Measurements from ENCODE around the gene LAMB3.

LAMB3 gene

DNA sequence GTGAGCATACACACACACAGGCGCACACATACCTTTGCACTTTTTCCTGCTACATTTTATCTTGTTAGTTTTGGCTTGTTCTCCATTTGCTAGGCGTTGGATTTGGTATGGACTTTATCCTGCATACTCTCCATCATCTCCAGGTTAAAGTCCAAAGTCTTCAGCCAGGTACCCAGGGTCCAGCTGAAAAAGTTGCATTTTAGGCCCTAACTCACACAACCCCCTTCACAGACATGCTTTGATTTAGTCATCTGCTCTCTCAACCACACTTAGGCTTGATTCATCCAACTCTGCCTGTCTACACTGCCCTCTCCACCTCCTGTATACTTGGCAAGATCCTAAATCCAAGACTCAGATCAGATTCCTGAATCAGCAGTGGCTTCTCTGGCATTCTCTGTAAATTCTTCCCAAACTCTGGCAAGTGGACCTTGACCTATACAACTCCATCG, 10.7 kb upstream of the LAMB3 start:
- DNase-seq (ENCODE audit: low read depth in 2 of 2) = no peak
- TF ChIP-seq, protein P1, sequence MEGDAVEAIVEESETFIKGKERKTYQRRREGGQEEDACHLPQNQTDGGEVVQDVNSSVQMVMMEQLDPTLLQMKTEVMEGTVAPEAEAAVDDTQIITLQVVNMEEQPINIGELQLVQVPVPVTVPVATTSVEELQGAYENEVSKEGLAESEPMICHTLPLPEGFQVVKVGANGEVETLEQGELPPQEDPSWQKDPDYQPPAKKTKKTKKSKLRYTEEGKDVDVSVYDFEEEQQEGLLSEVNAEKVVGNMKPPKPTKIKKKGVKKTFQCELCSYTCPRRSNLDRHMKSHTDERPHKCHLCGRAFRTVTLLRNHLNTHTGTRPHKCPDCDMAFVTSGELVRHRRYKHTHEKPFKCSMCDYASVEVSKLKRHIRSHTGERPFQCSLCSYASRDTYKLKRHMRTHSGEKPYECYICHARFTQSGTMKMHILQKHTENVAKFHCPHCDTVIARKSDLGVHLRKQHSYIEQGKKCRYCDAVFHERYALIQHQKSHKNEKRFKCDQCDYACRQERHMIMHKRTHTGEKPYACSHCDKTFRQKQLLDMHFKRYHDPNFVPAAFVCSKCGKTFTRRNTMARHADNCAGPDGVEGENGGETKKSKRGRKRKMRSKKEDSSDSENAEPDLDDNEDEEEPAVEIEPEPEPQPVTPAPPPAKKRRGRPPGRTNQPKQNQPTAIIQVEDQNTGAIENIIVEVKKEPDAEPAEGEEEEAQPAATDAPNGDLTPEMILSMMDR (IDR thresholded peaks at IDR 0.05; ENCODE audit: low read depth, low read length) = no peak
- H3K4me3 ChIP-seq (replicated peaks in 1 of 2; ENCODE audit: low read depth in 2 of 2, low read length in 2 of 2) = no peak overlapping the region

DNA sequence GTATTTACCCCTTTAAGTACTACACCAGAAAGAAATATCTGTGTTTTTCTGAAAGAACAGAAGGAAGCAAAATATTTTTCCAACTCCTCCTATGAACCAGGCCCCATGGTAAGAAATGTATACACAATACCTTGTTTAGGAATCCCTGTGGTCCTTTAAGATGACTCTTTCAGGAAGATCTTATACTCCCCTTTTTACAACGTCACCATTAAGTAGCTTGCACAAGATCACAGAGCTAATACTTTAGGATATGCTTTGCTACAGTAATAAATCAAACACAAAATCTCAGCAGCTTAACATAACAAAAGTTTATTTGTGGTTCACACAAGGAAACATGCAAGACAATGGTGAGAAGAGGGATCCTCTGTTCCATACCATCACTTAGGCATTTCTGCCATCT, 8.8 kb upstream of the LAMB3 start:
- no peak overlapping the region for H3K4me3 ChIP-seq (replicated peaks in 1 of 2; ENCODE audit: low read depth in 2 of 2, low read length in 2 of 2)
- no peak for DNase-seq (ENCODE audit: low read depth in 2 of 2)
- TF ChIP-seq, protein P1 (IDR thresholded peaks at IDR 0.05; ENCODE audit: low read depth, low read length) = no peak

DNA sequence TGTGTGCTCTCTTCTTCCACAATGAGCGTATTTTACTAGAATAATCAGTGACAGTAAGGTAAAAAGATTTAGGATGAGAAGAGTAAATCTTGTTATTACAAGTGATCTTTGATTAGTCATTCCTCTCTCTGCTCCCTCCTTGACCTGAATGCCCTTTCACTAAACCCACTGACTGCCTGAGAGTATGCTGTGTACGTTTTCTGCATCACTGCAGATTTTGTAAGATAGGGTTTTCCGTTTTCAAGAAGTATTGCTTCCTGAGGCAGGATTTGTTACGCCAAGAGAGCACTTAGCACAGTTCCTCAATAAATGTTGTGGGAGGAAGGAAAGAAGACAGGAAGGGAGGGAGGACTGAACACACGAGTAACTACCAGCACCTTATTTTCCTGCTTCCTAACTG, 7.7 kb upstream of the LAMB3 start:
- no peak overlapping the region for H3K4me3 ChIP-seq (replicated peaks in 1 of 2; ENCODE audit: low read depth in 2 of 2, low read length in 2 of 2)
- DNase-seq (ENCODE audit: low read depth in 2 of 2) = peak in 1 of 2 donors; percentile 49
- TF ChIP-seq, protein P1 (IDR thresholded peaks at IDR 0.05; ENCODE audit: low read depth, low read length) = no peak

DNA sequence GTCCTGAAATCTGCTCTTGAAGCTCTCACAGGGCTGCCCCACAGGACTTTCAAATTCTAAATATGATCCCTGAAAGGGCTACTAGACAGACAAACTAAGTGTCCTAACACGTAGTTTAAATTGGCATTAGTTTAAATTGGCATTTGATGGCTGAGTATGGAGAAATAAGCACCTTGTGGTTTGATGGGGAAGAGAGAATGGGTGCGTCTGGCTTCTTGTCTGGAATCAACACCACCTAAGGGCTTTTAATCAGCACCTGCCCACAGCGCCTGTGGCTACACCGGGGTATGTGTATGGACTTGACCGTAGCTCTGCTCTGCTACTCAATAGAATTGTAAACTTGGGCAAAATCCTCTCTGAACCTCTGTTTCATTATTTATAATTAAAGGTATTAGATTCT, 5.7 kb upstream of the LAMB3 start:
- DNase-seq (ENCODE audit: low read depth in 2 of 2) = no peak
- H3K4me3 ChIP-seq (replicated peaks in 1 of 2; ENCODE audit: low read depth in 2 of 2, low read length in 2 of 2) = no peak overlapping the region
- TF ChIP-seq, protein P1 (IDR thresholded peaks at IDR 0.05; ENCODE audit: low read depth, low read length) = no peak

DNA sequence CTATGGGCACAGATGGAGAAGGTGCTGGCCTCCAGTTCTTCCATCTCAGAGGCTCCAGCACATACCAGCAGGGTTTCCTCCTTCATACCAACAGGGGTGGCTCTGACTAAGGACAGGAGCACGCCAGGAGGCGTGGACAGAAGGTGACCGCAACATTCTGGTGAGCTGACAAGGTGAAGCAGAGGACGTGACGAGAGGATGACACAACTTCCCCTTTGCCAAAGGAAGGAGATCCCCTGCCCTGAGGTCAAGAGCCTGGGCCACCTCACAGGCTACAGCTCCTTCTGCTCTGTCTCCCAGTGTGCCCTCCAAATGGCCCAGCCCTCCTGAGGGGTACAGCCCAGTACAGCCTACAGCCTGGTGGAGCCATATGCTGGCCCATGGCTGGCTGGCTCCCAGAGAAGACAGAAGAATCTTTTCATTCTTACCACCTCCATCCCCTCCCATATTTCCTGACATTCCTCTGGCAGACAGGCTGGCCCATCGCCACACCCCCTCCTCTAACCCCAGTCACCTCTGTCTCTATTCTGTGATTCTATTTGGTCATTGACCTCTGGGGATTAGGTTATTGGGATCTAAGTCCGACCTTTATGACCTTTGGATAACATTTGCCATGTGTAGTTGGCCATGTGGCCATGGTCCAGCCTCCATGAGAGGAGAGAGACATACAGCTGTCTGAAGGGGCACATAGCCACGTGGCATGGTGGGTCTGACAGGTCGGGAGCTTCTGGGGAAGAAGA, 5.1 kb upstream of the LAMB3 start:
- DNase-seq (ENCODE audit: low read depth in 2 of 2) = peak in 1 of 2 donors; percentile 56
- TF ChIP-seq, protein P1 (IDR thresholded peaks at IDR 0.05; ENCODE audit: low read depth, low read length) = no peak
- H3K4me3 ChIP-seq (replicated peaks in 1 of 2; ENCODE audit: low read depth in 2 of 2, low read length in 2 of 2) = no peak overlapping the region

DNA sequence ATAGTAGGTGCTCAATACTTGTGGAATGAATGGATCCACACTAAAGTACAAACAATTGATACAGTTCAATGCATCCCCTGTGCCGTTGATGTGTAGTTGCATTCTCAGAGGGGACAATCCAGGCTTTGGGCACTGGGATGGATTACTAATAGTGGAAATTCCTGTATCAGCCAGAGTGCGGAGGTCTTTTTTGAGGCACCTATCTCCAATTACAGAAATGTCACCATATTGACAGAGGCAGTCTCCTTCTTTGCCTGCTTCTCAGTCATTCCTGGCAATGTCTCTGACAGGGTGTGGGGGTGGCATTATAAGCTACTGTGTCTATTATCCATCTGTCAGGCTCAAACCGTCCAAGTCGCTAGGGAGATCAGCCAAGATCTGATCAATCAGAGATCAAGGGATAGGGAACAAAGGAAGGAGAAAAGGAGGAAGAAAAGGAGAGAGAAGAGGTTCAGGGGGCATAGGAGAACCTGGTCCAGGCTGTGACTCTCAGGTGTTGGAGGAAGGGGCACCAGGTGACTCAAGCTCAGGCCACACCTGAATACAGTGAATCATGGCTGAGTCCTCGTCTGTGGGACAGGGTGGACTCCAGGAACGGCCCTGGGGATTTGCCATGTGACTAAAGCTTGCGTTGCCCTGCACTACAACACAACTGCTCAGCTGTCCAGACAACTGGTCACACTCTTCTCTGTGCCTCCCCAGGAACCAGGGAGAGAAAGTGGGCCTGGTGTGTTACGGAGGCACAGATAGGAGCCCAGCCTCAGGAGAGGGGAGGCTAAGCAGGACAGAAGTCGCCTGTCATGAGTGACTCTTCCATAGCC, 3.4 kb upstream of the LAMB3 start:
- H3K4me3 ChIP-seq (replicated peaks in 1 of 2; ENCODE audit: low read depth in 2 of 2, low read length in 2 of 2) = no peak overlapping the region
- TF ChIP-seq, protein P1 (IDR thresholded peaks at IDR 0.05; ENCODE audit: low read depth, low read length) = no peak
- peak in 1 of 2 donors; percentile 38 for DNase-seq (ENCODE audit: low read depth in 2 of 2)
